Left lung (tissue), 10 donors: ENCODE measurements around the gene CEP63. TPM values are rescaled to one million over a fixed set of nuclear protein-coding genes. Genes with fewer than 3 reads are reported as not detected.

Source experiments
- ATAC-seq: fragments of 200-7000 bp; cut with Tn5 transposase; one replicate; pipeline ENCODE4 v1.9.1; 2020; ENCODE audit warnings: moderate library complexity
- DNase-seq, 4 donors: peaks; one replicate each; pipeline ENCODE4 v3.0.0-alpha.2; 2013 to 2020
- H3K27ac ChIP-seq, 2 donors: fragments of 200-600 bp; sonication (generic) in 1 of 2; one replicate each; pipeline versions ENCODE4 v1.5.0 to v1.8.0; 2020 to 2021
- H3K27me3 ChIP-seq, 2 donors: fragments of 200-600 bp; sonication (generic) in 1 of 2; one replicate each; pipeline versions ENCODE4 v1.5.0 to v1.8.0; 2020 to 2021
- H3K36me3 ChIP-seq, 2 donors: fragments of 200-600 bp; sonication (generic) in 1 of 2; one replicate each; pipeline versions ENCODE4 v1.5.0 to v1.8.0; 2020 to 2021
- H3K4me1 ChIP-seq, 2 donors: fragments of 200-600 bp; one replicate each; pipeline ENCODE4 v1.8.0; 2021
- H3K4me3 ChIP-seq, 2 donors: fragments of 200-600 bp; sonication (generic) in 1 of 2; one replicate each; pipeline versions ENCODE4 v1.5.0 to v1.8.0; 2020 to 2021; ENCODE audit warnings: mild to moderate bottlenecking in 1 of 2
- H3K9me3 ChIP-seq, 2 donors: fragments of 200-600 bp; sonication (generic) in 1 of 2; one replicate each; pipeline versions ENCODE4 v1.5.0 to v1.8.0; 2020 to 2021
- intact Hi-C, 2 donors: fragments of 100-400 bp; cut with DNase I; formaldehyde crosslinking; loops; one replicate each; pipeline versions ENCODE4 v1.11.2 to v1.14.2; 2022
- polyA plus RNA-seq, 6 donors: library from polyadenylated mRNA; unstranded; fragments of 120-200 nt; gene quantifications; one replicate each; pipeline ENCODE4 v1.2.1, GENCODE V29; 2013; ENCODE audit not compliant: insufficient read length in 6 of 6
- total RNA-seq, 2 donors: library from RNA; stranded (reverse); fragmentation: NEBNext Ultra II Directional; extraction: Animal tissue kit (Norgen Biotek cat#: 25700); gene quantifications; one replicate each; pipeline ENCODE4 v1.2.1, GENCODE V29; 2021
- TF ChIP-seq, protein P1 (sequence below), 2 donors: fragments of 200-600 bp; sonication (generic) in 1 of 2; IDR thresholded peaks; one replicate each; pipeline versions ENCODE4 v1.5.0 to v1.8.0; 2021; ENCODE audit warnings: antibody characterized with exemption in 2 of 2
- donor health status: DM: no; HTN: yes; CAD: no.
- donor health status: DM: no; HTN: no; CAD: no.

The CEP63 gene
- total and polyA plus RNA-seq, 8 donors, result 16.1 to 40.4 (median 32.7) TPM

DNA sequence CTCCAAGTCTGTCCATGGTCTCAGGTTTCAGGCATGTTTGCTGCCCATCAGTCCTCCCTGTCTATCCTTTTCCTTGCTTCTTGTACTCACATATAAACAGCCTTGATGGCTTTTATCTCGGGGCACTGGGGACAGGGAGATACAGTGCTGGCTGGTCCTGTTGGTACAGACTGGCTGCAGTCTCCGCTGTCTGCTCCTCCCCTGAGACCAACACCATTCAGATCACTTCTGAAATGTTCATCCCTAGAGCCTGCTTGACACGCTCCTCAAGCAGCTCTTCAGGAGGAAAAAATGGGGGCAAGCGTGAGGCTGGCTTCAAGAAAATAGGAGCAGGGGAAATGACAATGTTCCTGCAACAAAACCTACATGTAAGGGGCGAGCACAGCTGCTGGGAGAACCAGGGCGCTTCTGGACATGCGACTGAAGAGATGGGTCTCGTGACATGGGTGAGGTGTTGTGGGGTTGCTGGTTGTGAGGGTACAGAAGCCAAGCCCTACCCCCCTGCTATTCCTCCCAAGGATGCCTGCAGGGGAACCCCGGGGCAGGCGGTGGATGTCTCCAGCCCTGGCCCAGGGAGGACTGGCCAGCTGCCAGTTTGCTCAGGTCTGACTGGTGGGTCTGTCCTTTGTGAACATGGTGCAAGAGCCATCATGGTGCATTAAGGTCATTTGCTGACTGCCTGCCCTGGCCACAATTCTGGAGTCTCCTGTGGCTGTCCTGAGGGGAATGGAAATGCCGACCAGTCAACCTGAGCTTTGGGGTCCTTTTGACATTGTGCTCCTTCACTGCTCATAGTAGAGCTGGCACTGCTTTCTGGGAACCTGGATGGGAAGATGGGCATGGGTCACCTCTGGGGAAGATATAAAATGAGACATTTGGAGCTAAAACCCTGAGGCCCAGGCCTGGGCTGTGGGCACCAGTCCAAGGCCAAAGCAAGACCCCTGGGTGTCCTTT lies 124.9 kb downstream of the CEP63 start:
- intact Hi-C loops, result no loop called here
- Histone ChIP-seq H3K4me1 (peaks cover 0 to 18% of the 10 kb centered on the region in 2 donors), H3K27ac (no peak overlapping the region), H3K9me3 (no peaks in the 10 kb centered on the region), H3K4me3 (no peak overlapping the region), H3K36me3 (no peaks in the 10 kb centered on the region), H3K27me3 (no peaks in the 10 kb centered on the region)
- ATAC-seq (no peak), DNase-seq (no peak)
- TF ChIP-seq, protein P1, sequence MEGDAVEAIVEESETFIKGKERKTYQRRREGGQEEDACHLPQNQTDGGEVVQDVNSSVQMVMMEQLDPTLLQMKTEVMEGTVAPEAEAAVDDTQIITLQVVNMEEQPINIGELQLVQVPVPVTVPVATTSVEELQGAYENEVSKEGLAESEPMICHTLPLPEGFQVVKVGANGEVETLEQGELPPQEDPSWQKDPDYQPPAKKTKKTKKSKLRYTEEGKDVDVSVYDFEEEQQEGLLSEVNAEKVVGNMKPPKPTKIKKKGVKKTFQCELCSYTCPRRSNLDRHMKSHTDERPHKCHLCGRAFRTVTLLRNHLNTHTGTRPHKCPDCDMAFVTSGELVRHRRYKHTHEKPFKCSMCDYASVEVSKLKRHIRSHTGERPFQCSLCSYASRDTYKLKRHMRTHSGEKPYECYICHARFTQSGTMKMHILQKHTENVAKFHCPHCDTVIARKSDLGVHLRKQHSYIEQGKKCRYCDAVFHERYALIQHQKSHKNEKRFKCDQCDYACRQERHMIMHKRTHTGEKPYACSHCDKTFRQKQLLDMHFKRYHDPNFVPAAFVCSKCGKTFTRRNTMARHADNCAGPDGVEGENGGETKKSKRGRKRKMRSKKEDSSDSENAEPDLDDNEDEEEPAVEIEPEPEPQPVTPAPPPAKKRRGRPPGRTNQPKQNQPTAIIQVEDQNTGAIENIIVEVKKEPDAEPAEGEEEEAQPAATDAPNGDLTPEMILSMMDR (IDR thresholded peaks at IDR 0.05), result no peak

- intact Hi-C loops, result no loop called here
- Histone ChIP-seq H3K36me3 (no peaks in the 10 kb centered on the region), H3K27ac (no peak overlapping the region), H3K4me3 (no peak overlapping the region), H3K27me3 (no peaks in the 10 kb centered on the region), H3K4me1 (peaks cover 0 to 11% of the 10 kb centered on the region in 2 donors), H3K9me3 (no peaks in the 10 kb centered on the region)
- ATAC-seq, result no peak
- no peak for DNase-seq
- TF ChIP-seq, protein P1 (IDR thresholded peaks at IDR 0.05), result no peak
Measured at GRCh38 chr3:134611516-134611915, 125.7 kb downstream of the CEP63 start.

GRCh38 chr3:134613006-134613520 lies 127.2 kb downstream of the CEP63 start:
- Histone ChIP-seq H3K9me3 (no peaks in the 10 kb centered on the region), H3K27me3 (no peaks in the 10 kb centered on the region), H3K36me3 (no peaks in the 10 kb centered on the region), H3K27ac (no peak overlapping the region), H3K4me1 (no peaks in the 10 kb centered on the region), H3K4me3 (no peak overlapping the region)
- ATAC-seq (no peak), DNase-seq (no peak)
- TF ChIP-seq, protein P1 (IDR thresholded peaks at IDR 0.05), result no peak
- intact Hi-C loops, result no loop called here

GRCh38 chr3:134614955-134615354 lies 129.1 kb downstream of the CEP63 start:
- TF ChIP-seq, protein P1 (IDR thresholded peaks at IDR 0.05), result no peak
- no peak overlapping the region for H3K27ac ChIP-seq
- intact Hi-C loops, result no loop called here
- H3K27me3 ChIP-seq, result no peaks in the 10 kb centered on the region
- no peak for ATAC-seq
- H3K9me3 ChIP-seq, result no peaks in the 10 kb centered on the region
- no peak overlapping the region for H3K4me3 ChIP-seq
- H3K4me1 ChIP-seq, result no peaks in the 10 kb centered on the region
- H3K36me3 ChIP-seq, result no peaks in the 10 kb centered on the region
- no peak for DNase-seq

DNA sequence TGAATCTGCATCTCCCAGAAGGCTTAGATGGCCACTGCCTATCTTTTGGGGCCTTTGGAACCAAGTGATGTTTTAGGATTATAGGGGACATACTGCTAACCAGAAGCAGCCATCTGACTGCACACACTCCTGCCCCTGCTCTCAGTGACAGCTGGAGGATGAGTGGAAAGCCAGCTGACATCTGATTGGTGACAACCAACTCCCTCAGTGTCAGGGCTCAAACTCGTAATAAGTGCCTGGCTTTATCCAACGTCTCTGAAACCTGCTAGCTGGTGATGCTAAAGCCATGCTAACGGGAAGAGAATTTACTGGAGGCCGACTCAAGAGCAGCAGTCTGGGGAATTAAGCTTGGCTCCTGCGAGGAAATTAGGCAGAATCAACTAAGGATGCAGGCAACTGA lies 129.9 kb downstream of the CEP63 start:
- Histone ChIP-seq H3K4me1 (no peaks in the 10 kb centered on the region), H3K36me3 (no peaks in the 10 kb centered on the region), H3K9me3 (no peaks in the 10 kb centered on the region), H3K27me3 (no peaks in the 10 kb centered on the region), H3K27ac (no peak overlapping the region), H3K4me3 (no peak overlapping the region)
- ATAC-seq (no peak), DNase-seq (no peak)
- intact Hi-C loops, result no loop called here
- TF ChIP-seq, protein P1 (IDR thresholded peaks at IDR 0.05), result no peak
